WTC11 (cell line): ENCODE measurements around the gene SMARCAD1. TPM values are rescaled to one million over a fixed set of nuclear protein-coding genes. Genes with fewer than 3 reads are reported as not detected.
"Not testable (repeated sequence)": the region's sequence is repeated elsewhere in the genome, so short reads cannot be mapped to it uniquely, and the experiment has no call there.

Source experiments
- ATAC-seq: fragments of 200-7000 bp; cut with Tn5 transposase; 2 replicates; pipeline ENCODE4 v1.10.0; 2021; ENCODE audit warnings: mild to moderate bottlenecking, moderate library complexity
- CTCF ChIA-PET: fragments of 300-600 bp; sonication (Branson Sonifier 250); formaldehyde crosslinking; loops from one replicate; lab custom pipeline; 2021; ENCODE audit warnings: antibody characterized with exemption; lab: Charles Lee
- POLR2A ChIA-PET: fragments of 350-600 bp; sonication (Branson Sonifier 250); formaldehyde crosslinking; loops from one replicate; lab custom pipeline; 2021; ENCODE audit warnings: antibody characterized with exemption; lab: Charles Lee
- DNase-seq: peaks from one replicate; pipeline ENCODE4 v3.0.0; 2021; ENCODE audit warnings: low spot score
- H3K27ac Mint-ChIP-seq: 2 replicates; pipeline ENCODE4 v1.8.0; 2021; ENCODE audit warnings: mixed read lengths
- H3K27me3 Mint-ChIP-seq: 2 replicates; pipeline ENCODE4 v1.8.0; 2021; ENCODE audit warnings: low read depth, mild to moderate bottlenecking, moderate library complexity, mixed read lengths
- H3K36me3 Mint-ChIP-seq: 2 replicates; pipeline ENCODE4 v1.8.0; 2021; ENCODE audit warnings: mixed read lengths
- H3K4me1 Mint-ChIP-seq: 2 replicates; pipeline ENCODE4 v1.8.0; 2022; ENCODE audit warnings: mixed read lengths
- H3K4me3 Mint-ChIP-seq: 2 replicates; pipeline ENCODE4 v1.8.0; 2021; ENCODE audit warnings: mild to moderate bottlenecking, moderate library complexity, mixed read lengths
- H3K9me3 Mint-ChIP-seq: 2 replicates; pipeline ENCODE4 v1.8.0; 2021; ENCODE audit warnings: mixed read lengths
- CBFB ChIP-seq: sonication (generic); formaldehyde crosslinking; IDR thresholded peaks from 2 replicates; pipeline ENCODE4 v1.8.1; 2022; ENCODE audit warnings: mild to moderate bottlenecking, low read depth, missing genetic modification reagents
- CREB1 ChIP-seq: sonication (generic); formaldehyde crosslinking; IDR thresholded peaks from 2 replicates; pipeline ENCODE4 v1.8.0; 2023; ENCODE audit warnings: mild to moderate bottlenecking, missing genetic modification reagents
- EMX1 ChIP-seq: fragments of 250-450 bp; sonication (Bioruptor Pico); IDR thresholded peaks from 2 replicates; pipeline ENCODE4 v1.8.0; 2021; ENCODE audit warnings: mild to moderate bottlenecking
- HMGA2 ChIP-seq: fragments of 250-450 bp; sonication (Bioruptor Pico); IDR thresholded peaks from 2 replicates; pipeline ENCODE4 v1.4.0; 2021; ENCODE audit warnings: mild to moderate bottlenecking, moderate library complexity
- RELA ChIP-seq: sonication (generic); formaldehyde crosslinking; IDR thresholded peaks from 2 replicates; pipeline ENCODE4 v1.8.1; 2022; ENCODE audit warnings: missing genetic modification reagents, mild to moderate bottlenecking, borderline replicate concordance
- ZNF232 ChIP-seq: sonication (generic); formaldehyde crosslinking; IDR thresholded peaks from 2 replicates; pipeline ENCODE4 v1.8.0; 2022; ENCODE audit warnings: mild to moderate bottlenecking, missing genetic modification reagents
- ZNF317 ChIP-seq: sonication (generic); formaldehyde crosslinking; IDR thresholded peaks from 2 replicates; pipeline ENCODE4 v1.8.1; 2023; ENCODE audit warnings: low read depth, mild to moderate bottlenecking, moderate library complexity, missing genetic modification reagents, borderline replicate concordance
- ZNF396 ChIP-seq: fragments of 250-450 bp; sonication (Bioruptor Pico); IDR thresholded peaks from 2 replicates; pipeline ENCODE4 v1.8.0; 2021; ENCODE audit warnings: mild to moderate bottlenecking, moderate library complexity, borderline replicate concordance
- total RNA-seq: library from RNA; stranded (reverse); gene quantifications from 3 replicates; pipeline ENCODE4 v1.2.3, GENCODE V29; 2021
- TF ChIP-seq, protein P1 (sequence below): fragments of 250-450 bp; sonication (Bioruptor Pico); IDR thresholded peaks from 2 replicates; pipeline ENCODE4 v1.9.0; 2021; ENCODE audit warnings: mild to moderate bottlenecking
- TF ChIP-seq, protein P2 (sequence below): fragments of 250-450 bp; sonication (Bioruptor Pico); IDR thresholded peaks from 2 replicates; pipeline ENCODE4 v1.9.0; 2021; ENCODE audit warnings: mild to moderate bottlenecking, borderline replicate concordance
- TF ChIP-seq, protein P3 (sequence below): sonication (generic); formaldehyde crosslinking; IDR thresholded peaks from 2 replicates; pipeline ENCODE4 v1.8.0; 2022; ENCODE audit warnings: mild to moderate bottlenecking, missing genetic modification reagents

SMARCAD1 gene
- total RNA-seq, 1 experiment from 2014 or later = 48.9 TPM

DNA sequence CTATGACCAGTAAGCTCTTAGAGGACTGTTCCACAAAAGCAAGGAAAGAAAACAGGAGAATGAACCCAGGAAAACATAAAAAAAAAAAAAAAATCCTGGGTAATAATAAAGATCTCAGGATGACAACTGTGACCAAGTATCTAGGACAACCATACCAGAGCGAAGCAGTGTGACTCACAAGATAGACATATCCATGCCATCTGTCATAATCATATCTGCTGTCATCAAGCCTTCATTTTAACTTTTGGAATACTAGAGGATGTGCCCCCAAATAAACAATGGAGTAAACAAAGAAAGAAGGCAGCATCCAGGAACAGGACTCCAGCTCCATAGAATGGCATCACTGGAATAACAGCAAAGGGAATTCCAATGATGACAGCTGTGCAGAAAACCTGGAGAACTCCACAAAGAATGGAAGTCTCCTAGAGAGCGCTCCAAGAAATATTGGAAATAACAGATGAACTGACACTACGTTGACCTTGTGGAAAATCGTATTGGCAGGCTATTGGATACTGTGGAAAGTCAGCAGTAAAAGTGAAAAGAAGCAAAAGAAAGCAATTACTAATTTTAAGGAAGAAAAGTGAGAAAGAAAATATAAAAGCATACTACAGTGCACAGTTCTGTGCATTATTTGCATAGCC lies 99.7 kb downstream of the SMARCAD1 start:
- ATAC-seq (no peak), DNase-seq (no peak)
- H3K27me3 Mint-ChIP-seq = no peaks in the 10 kb centered on the region
- no peak overlapping the region for H3K4me3 Mint-ChIP-seq
- CTCF ChIA-PET = no interaction called here
- no peak for TF ChIP-seq CREB1 (CRISPR knock-in tag)
- TF ChIP-seq, protein P1, sequence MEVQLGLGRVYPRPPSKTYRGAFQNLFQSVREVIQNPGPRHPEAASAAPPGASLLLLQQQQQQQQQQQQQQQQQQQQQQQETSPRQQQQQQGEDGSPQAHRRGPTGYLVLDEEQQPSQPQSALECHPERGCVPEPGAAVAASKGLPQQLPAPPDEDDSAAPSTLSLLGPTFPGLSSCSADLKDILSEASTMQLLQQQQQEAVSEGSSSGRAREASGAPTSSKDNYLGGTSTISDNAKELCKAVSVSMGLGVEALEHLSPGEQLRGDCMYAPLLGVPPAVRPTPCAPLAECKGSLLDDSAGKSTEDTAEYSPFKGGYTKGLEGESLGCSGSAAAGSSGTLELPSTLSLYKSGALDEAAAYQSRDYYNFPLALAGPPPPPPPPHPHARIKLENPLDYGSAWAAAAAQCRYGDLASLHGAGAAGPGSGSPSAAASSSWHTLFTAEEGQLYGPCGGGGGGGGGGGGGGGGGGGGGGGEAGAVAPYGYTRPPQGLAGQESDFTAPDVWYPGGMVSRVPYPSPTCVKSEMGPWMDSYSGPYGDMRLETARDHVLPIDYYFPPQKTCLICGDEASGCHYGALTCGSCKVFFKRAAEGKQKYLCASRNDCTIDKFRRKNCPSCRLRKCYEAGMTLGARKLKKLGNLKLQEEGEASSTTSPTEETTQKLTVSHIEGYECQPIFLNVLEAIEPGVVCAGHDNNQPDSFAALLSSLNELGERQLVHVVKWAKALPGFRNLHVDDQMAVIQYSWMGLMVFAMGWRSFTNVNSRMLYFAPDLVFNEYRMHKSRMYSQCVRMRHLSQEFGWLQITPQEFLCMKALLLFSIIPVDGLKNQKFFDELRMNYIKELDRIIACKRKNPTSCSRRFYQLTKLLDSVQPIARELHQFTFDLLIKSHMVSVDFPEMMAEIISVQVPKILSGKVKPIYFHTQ = no peak
- no peak for TF ChIP-seq RELA (CRISPR knock-in tag)
- TF ChIP-seq ZNF232 (CRISPR knock-in tag) = no peak
- no peak for TF ChIP-seq ZNF396 (CRISPR knock-in tag)
- TF ChIP-seq EMX1 (CRISPR knock-in tag) = no peak
- no peak for TF ChIP-seq CBFB (CRISPR knock-in tag)
- TF ChIP-seq, protein P2, sequence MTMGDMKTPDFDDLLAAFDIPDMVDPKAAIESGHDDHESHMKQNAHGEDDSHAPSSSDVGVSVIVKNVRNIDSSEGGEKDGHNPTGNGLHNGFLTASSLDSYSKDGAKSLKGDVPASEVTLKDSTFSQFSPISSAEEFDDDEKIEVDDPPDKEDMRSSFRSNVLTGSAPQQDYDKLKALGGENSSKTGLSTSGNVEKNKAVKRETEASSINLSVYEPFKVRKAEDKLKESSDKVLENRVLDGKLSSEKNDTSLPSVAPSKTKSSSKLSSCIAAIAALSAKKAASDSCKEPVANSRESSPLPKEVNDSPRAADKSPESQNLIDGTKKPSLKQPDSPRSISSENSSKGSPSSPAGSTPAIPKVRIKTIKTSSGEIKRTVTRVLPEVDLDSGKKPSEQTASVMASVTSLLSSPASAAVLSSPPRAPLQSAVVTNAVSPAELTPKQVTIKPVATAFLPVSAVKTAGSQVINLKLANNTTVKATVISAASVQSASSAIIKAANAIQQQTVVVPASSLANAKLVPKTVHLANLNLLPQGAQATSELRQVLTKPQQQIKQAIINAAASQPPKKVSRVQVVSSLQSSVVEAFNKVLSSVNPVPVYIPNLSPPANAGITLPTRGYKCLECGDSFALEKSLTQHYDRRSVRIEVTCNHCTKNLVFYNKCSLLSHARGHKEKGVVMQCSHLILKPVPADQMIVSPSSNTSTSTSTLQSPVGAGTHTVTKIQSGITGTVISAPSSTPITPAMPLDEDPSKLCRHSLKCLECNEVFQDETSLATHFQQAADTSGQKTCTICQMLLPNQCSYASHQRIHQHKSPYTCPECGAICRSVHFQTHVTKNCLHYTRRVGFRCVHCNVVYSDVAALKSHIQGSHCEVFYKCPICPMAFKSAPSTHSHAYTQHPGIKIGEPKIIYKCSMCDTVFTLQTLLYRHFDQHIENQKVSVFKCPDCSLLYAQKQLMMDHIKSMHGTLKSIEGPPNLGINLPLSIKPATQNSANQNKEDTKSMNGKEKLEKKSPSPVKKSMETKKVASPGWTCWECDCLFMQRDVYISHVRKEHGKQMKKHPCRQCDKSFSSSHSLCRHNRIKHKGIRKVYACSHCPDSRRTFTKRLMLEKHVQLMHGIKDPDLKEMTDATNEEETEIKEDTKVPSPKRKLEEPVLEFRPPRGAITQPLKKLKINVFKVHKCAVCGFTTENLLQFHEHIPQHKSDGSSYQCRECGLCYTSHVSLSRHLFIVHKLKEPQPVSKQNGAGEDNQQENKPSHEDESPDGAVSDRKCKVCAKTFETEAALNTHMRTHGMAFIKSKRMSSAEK (CRISPR knock-in tag) = no peak
- POLR2A ChIA-PET = no interaction called here
- peaks cover 7% of the 10 kb centered on the region for H3K4me1 Mint-ChIP-seq
- no peaks in the 10 kb centered on the region for H3K36me3 Mint-ChIP-seq
- peaks cover 11% of the 10 kb centered on the region for H3K9me3 Mint-ChIP-seq
- no peak overlapping the region for H3K27ac Mint-ChIP-seq

DNA sequence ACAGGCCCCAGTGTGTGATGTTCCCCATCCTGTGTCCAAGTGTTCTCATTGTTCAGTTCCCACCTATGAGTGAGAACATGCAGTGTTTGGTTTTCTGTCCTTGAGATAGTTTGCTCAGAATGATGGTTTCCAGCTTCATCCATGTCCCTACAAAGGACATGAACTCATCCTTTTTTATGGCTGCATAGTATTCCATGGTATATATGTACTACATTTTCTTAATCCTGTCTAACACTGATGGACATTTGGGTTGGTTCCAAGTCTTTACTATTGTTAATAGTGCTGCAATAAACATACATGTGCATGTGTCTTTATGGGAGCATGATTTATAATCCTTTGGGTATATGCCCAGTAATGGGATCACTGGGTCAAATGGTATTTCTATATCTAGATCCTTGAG lies 112.3 kb downstream of the SMARCAD1 start:
- H3K4me3 Mint-ChIP-seq, CTCF ChIA-PET, POLR2A ChIA-PET, H3K27ac Mint-ChIP-seq, ATAC-seq, H3K4me1 Mint-ChIP-seq, DNase-seq: not testable (repeated sequence)
- Mint-ChIP-seq H3K9me3 (peaks cover 70% of the 10 kb centered on the region), H3K36me3 (peaks cover 34% of the 10 kb centered on the region), H3K27me3 (peaks cover 10% of the 10 kb centered on the region)

DNA sequence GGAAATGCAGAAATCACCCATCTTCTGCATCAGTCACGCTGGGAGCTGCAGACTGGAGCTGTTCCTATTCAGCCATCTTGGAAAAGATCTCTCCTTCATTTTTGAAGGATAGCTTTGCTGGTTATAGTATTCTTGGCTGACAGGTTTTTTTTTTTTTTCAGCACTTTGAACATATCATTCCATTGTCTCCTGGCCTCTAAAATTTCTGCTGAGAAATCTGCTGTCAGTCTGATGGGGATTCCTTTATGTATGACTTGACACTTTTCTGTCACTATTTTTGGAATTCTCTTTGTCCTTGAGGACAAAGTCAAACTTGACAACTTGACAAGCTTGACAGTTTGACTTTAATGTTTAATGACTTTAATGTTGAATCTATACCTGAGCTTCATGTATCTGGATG lies 118.2 kb downstream of the SMARCAD1 start:
- H3K27me3 Mint-ChIP-seq = peaks cover 7% of the 10 kb centered on the region
- ChIA-PET CTCF (no interaction called here), POLR2A (no interaction called here)
- TF ChIP-seq ZNF317 = peak; percentile 85
- TF ChIP-seq, protein P3, sequence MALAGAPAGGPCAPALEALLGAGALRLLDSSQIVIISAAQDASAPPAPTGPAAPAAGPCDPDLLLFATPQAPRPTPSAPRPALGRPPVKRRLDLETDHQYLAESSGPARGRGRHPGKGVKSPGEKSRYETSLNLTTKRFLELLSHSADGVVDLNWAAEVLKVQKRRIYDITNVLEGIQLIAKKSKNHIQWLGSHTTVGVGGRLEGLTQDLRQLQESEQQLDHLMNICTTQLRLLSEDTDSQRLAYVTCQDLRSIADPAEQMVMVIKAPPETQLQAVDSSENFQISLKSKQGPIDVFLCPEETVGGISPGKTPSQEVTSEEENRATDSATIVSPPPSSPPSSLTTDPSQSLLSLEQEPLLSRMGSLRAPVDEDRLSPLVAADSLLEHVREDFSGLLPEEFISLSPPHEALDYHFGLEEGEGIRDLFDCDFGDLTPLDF = no peak
- TF ChIP-seq, all 79 proteins: peak for 1
- Mint-ChIP-seq H3K9me3 (peaks cover 66% of the 10 kb centered on the region), H3K27ac (no peak overlapping the region), H3K4me1 (no peaks in the 10 kb centered on the region), H3K36me3 (peaks cover 29% of the 10 kb centered on the region), H3K4me3 (no peak overlapping the region)
- ATAC-seq (no peak), DNase-seq (no peak)

DNA sequence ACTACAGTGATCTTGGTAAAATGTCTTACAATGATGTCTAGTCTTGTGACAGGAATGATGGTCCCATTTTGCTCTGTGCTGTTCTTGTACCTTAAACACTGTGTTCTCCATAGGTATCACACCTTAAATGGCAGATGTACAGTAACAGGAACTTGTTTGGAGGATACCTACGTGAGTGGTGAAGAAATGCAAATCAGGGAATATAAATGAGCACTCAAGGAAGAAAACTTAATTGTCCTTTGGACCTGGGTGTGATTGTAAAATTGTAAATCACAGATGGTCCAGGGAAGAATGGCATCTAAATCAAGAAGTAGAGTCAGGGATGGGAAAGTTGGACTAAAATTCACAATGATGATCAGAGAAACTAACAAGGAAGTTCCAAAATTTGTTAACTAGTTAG lies 122.3 kb downstream of the SMARCAD1 start:
- Mint-ChIP-seq H3K27me3 (peaks cover 2% of the 10 kb centered on the region), H3K27ac (no peak overlapping the region), H3K4me1 (peaks cover 11% of the 10 kb centered on the region), H3K36me3 (peaks cover 18% of the 10 kb centered on the region), H3K9me3 (peaks cover 30% of the 10 kb centered on the region), H3K4me3 (no peak overlapping the region)
- no peak for TF ChIP-seq HMGA2
- ChIA-PET CTCF (no interaction called here), POLR2A (no interaction called here)
- no peak for DNase-seq
- ATAC-seq = no peak
